CD4-positive, alpha-beta T cell (primary cell): Measurements from ENCODE around the gene GMEB2. TPM values are rescaled to one million over a fixed set of nuclear protein-coding genes. Genes with fewer than 3 reads are reported as not detected.
A peak's percentile ranks its signal among the peaks of the same experiment; 100 is the strongest.

Experiments used
- ATAC-seq: fragments of 200-7000 bp; cut with Tn5 transposase; one replicate; pipeline ENCODE4 v1.10.0; 2022; ENCODE audit warnings: mild to moderate bottlenecking; ENCODE audit not compliant: poor library complexity
- CTCF ChIA-PET: fragments of 350-600 bp; sonication (Branson Sonifier 250); formaldehyde crosslinking; loops from one replicate; lab custom pipeline; 2021; ENCODE audit warnings: antibody characterized with exemption, inconsistent platforms; lab: Charles Lee
- POLR2A ChIA-PET: fragments of 350-600 bp; sonication (Branson Sonifier 250); formaldehyde crosslinking; loops from one replicate; lab custom pipeline; 2021; ENCODE audit warnings: antibody characterized with exemption, inconsistent platforms; lab: Charles Lee
- DNase-seq, 14 experiments: peaks; one replicate each; pipeline ENCODE4 v3.0.0-alpha.2; 2013 to 2020; ENCODE audit warnings: mixed read lengths in 2 of 14
- H3K27ac ChIP-seq, 2 donors: one replicate each; pipeline versions ENCODE4 v1.5.1 to v1.7.0; 2013; ENCODE audit warnings: low read length in 2 of 2, low read depth in 1 of 2, mild to moderate bottlenecking in 1 of 2
- H3K27me3 ChIP-seq, 2 experiments: 1 replicate in 1 of 2; 2 replicates in 1 of 2; pipeline versions ENCODE4 v1.6.1 to v1.7.0; 2013; ENCODE audit warnings: low read length in 2 of 2, control low read depth in 1 of 2, mild to moderate bottlenecking in 1 of 2, moderate library complexity in 1 of 2; ENCODE audit not compliant: insufficient read depth in 2 of 2, control insufficient read depth in 1 of 2
- H3K36me3 ChIP-seq: one replicate; pipeline ENCODE4 v1.6.1; 2013; ENCODE audit warnings: low read length, control low read depth; ENCODE audit not compliant: insufficient read depth
- H3K4me1 ChIP-seq: one replicate; pipeline ENCODE4 v1.6.1; 2013; ENCODE audit warnings: low read length, control low read depth; ENCODE audit not compliant: insufficient read depth
- H3K4me3 ChIP-seq: one replicate; pipeline ENCODE4 v1.5.1; 2013; ENCODE audit warnings: mild to moderate bottlenecking, low read length, moderate library complexity
- H3K9me3 ChIP-seq, 2 experiments: 1 replicate in 1 of 2; 2 replicates in 1 of 2; pipeline versions ENCODE4 v1.6.1 to v1.7.0; 2013; ENCODE audit warnings: low read length in 2 of 2, mild to moderate bottlenecking in 2 of 2, control low read depth in 1 of 2, moderate library complexity in 1 of 2; ENCODE audit not compliant: control insufficient read depth in 1 of 2, insufficient read depth in 1 of 2
- H3K27ac Mint-ChIP-seq: one replicate; pipeline ENCODE4 v1.8.0; 2020; ENCODE audit warnings: mixed read lengths
- H3K27me3 Mint-ChIP-seq: one replicate; pipeline ENCODE4 v1.8.0; 2021; ENCODE audit warnings: mixed read lengths
- H3K36me3 Mint-ChIP-seq: one replicate; pipeline ENCODE4 v1.8.0; 2021; ENCODE audit warnings: low read depth, mixed read lengths
- H3K4me1 Mint-ChIP-seq: one replicate; pipeline ENCODE4 v1.8.0; 2021; ENCODE audit warnings: low read depth, mixed read lengths
- H3K4me3 Mint-ChIP-seq: one replicate; pipeline ENCODE4 v1.8.0; 2020; ENCODE audit warnings: mild to moderate bottlenecking, mixed read lengths
- H3K9me3 Mint-ChIP-seq: one replicate; pipeline ENCODE4 v1.8.0; 2020; ENCODE audit warnings: mixed read lengths
- CTCF ChIP-seq: fragments of 200-600 bp; IDR thresholded peaks from one replicate; pipeline ENCODE4 v1.8.0; 2022; ENCODE audit warnings: antibody characterized with exemption, mild to moderate bottlenecking
- intact Hi-C, 2 experiments: fragments of 100-400 bp; cut with DNase I in 1 of 2; cut with micrococcal nuclease in 1 of 2; formaldehyde crosslinking; loops; one replicate each; pipeline versions ENCODE4 v1.15.1 to v1.9.0; 2023 to 2025; cut with DNase I, micrococcal nuclease
- total RNA-seq, 174 experiments: library from RNA in 2 of 174; stranded (reverse) in 2 of 174; gene quantifications; one replicate each; pipeline ENCODE4 v1.2.3 and lab custom pipeline; 2021 to 2026

Gene GMEB2
- total RNA-seq, 2 experiments from 2014 or later = 32.9 to 34.0 TPM

GRCh38 chr20:63558804-63559484 is 68.0 kb downstream of the GMEB2 start:
- no peak for TF ChIP-seq CTCF

GRCh38 chr20:63557481-63557891 is 69.4 kb downstream of the GMEB2 start:
- no peaks in the 10 kb centered on the region for H3K27me3 ChIP-seq
- TF ChIP-seq CTCF = no peak
- peaks cover 0 to 3% of the 10 kb centered on the region in 2 experiments for H3K9me3 ChIP-seq
- peaks cover 24% of the 10 kb centered on the region for H3K4me1 ChIP-seq
- peaks cover 8% of the 10 kb centered on the region for H3K4me1 Mint-ChIP-seq
- peaks cover 11% of the 10 kb centered on the region for H3K36me3 Mint-ChIP-seq
- H3K27ac Mint-ChIP-seq = no peak overlapping the region
- H3K36me3 ChIP-seq = peaks cover 27% of the 10 kb centered on the region
- H3K27ac ChIP-seq = no peak overlapping the region
- ATAC-seq = no peak
- no peaks in the 10 kb centered on the region for H3K27me3 Mint-ChIP-seq
- H3K4me3 ChIP-seq = no peak overlapping the region
- intact Hi-C loops = no loop called here
- ChIA-PET POLR2A (no interaction called here), CTCF (no interaction called here)
- H3K9me3 Mint-ChIP-seq = no peaks in the 10 kb centered on the region
- no peak overlapping the region for H3K4me3 Mint-ChIP-seq
- DNase-seq = no peak

More at GRCh38 chr20:63558804-63559484, 68.0 kb downstream of the GMEB2 start:
- peak; percentile 14 for ATAC-seq
- H3K27me3 Mint-ChIP-seq = no peaks in the 10 kb centered on the region
- no peak overlapping the region for H3K27ac Mint-ChIP-seq
- Histone ChIP-seq H3K36me3 (peaks cover 36% of the 10 kb centered on the region), H3K4me1 (peaks cover 9% of the 10 kb centered on the region), H3K9me3 (no peaks in the 10 kb centered on the region), H3K27me3 (no peaks in the 10 kb centered on the region), H3K4me3 (no peak overlapping the region), H3K27ac (no peak overlapping the region)
- POLR2A ChIA-PET = no interaction called here
- no peaks in the 10 kb centered on the region for H3K9me3 Mint-ChIP-seq
- no peak overlapping the region for H3K4me3 Mint-ChIP-seq
- CTCF ChIA-PET = no interaction called here
- DNase-seq = no peak
- H3K4me1 Mint-ChIP-seq = no peaks in the 10 kb centered on the region
- intact Hi-C loops = no loop called here
- H3K36me3 Mint-ChIP-seq = peaks cover 11% of the 10 kb centered on the region

GRCh38 chr20:63556873-63557478 is 69.9 kb downstream of the GMEB2 start:
- H3K4me3 ChIP-seq = no peak overlapping the region
- no peaks in the 10 kb centered on the region for H3K27me3 Mint-ChIP-seq
- H3K9me3 ChIP-seq = peaks cover 0 to 3% of the 10 kb centered on the region in 2 experiments
- no peak for DNase-seq
- no peak overlapping the region for H3K27ac Mint-ChIP-seq
- intact Hi-C loops = no loop called here
- no peaks in the 10 kb centered on the region for H3K27me3 ChIP-seq
- CTCF ChIA-PET = no interaction called here
- no peak for TF ChIP-seq CTCF
- H3K4me1 ChIP-seq = peaks cover 29% of the 10 kb centered on the region
- POLR2A ChIA-PET = no interaction called here
- no peak overlapping the region for H3K27ac ChIP-seq
- no peak overlapping the region for H3K4me3 Mint-ChIP-seq
- peaks cover 13% of the 10 kb centered on the region for H3K4me1 Mint-ChIP-seq
- no peak for ATAC-seq
- peaks cover 22% of the 10 kb centered on the region for H3K36me3 ChIP-seq
- peaks cover 11% of the 10 kb centered on the region for H3K36me3 Mint-ChIP-seq
- no peaks in the 10 kb centered on the region for H3K9me3 Mint-ChIP-seq
